ENCODE measurements around the gene SCAMP1. TPM values are rescaled to one million over a fixed set of nuclear protein-coding genes. Genes with fewer than 3 reads are reported as not detected.

Gene SCAMP1
- total RNA-seq, 1 donor from 2014 or later = 15.0 TPM

GRCh38 chr5:78335976-78336375, 24.4 kb upstream of the SCAMP1 start:
- Histone ChIP-seq H3K4me1 (no peaks in the 10 kb centered on the region), H3K27me3 (no peaks in the 10 kb centered on the region), H3K9me3 (peaks cover 0 to 11% of the 10 kb centered on the region in 2 donors), H3K36me3 (no peaks in the 10 kb centered on the region), H3K4me3 (no peak overlapping the region), H3K27ac (no peak overlapping the region)
- DNase-seq (ENCODE audit: low spot score in 2 of 2) = no peak
- intact Hi-C loops (cut with DNase I) = no loop called here
- TF ChIP-seq, protein P1, sequence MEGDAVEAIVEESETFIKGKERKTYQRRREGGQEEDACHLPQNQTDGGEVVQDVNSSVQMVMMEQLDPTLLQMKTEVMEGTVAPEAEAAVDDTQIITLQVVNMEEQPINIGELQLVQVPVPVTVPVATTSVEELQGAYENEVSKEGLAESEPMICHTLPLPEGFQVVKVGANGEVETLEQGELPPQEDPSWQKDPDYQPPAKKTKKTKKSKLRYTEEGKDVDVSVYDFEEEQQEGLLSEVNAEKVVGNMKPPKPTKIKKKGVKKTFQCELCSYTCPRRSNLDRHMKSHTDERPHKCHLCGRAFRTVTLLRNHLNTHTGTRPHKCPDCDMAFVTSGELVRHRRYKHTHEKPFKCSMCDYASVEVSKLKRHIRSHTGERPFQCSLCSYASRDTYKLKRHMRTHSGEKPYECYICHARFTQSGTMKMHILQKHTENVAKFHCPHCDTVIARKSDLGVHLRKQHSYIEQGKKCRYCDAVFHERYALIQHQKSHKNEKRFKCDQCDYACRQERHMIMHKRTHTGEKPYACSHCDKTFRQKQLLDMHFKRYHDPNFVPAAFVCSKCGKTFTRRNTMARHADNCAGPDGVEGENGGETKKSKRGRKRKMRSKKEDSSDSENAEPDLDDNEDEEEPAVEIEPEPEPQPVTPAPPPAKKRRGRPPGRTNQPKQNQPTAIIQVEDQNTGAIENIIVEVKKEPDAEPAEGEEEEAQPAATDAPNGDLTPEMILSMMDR (IDR thresholded peaks at IDR 0.05) = no peak

- TF ChIP-seq, protein P1 (IDR thresholded peaks at IDR 0.05) = no peak
- no peaks in the 10 kb centered on the region for H3K27me3 ChIP-seq
Observed at GRCh38 chr5:78336698-78337097, 23.7 kb upstream of the SCAMP1 start.

GRCh38 chr5:78339617-78340436, 20.6 kb upstream of the SCAMP1 start:
- Histone ChIP-seq H3K36me3 (no peaks in the 10 kb centered on the region), H3K4me1 (no peaks in the 10 kb centered on the region), H3K4me3 (no peak overlapping the region), H3K27ac (no peak overlapping the region), H3K27me3 (no peaks in the 10 kb centered on the region), H3K9me3 (peaks cover 0 to 11% of the 10 kb centered on the region in 2 donors)
- no peak for DNase-seq (ENCODE audit: low spot score in 2 of 2)
- intact Hi-C loops (cut with DNase I) = no loop called here
- TF ChIP-seq, protein P1 (IDR thresholded peaks at IDR 0.05) = no peak

More at GRCh38 chr5:78336698-78337097, 23.7 kb upstream of the SCAMP1 start:
- no peak overlapping the region for H3K27ac ChIP-seq
- peaks cover 0 to 11% of the 10 kb centered on the region in 2 donors for H3K9me3 ChIP-seq
- H3K4me1 ChIP-seq = no peaks in the 10 kb centered on the region
- intact Hi-C loops (cut with DNase I) = no loop called here
- no peak overlapping the region for H3K4me3 ChIP-seq
- no peaks in the 10 kb centered on the region for H3K36me3 ChIP-seq
- no peak for DNase-seq (ENCODE audit: low spot score in 2 of 2)

- TF ChIP-seq, protein P1 (IDR thresholded peaks at IDR 0.05) = no peak
- DNase-seq (ENCODE audit: low spot score in 2 of 2) = no peak
- Histone ChIP-seq H3K36me3 (no peaks in the 10 kb centered on the region), H3K27me3 (no peaks in the 10 kb centered on the region), H3K27ac (no peak overlapping the region), H3K4me1 (no peaks in the 10 kb centered on the region), H3K4me3 (no peak overlapping the region), H3K9me3 (peaks cover 0 to 11% of the 10 kb centered on the region in 2 donors)
- intact Hi-C loops (cut with DNase I) = no loop called here
Observed at GRCh38 chr5:78341440-78341839, 19.0 kb upstream of the SCAMP1 start.

GRCh38 chr5:78345485-78345884, 14.9 kb upstream of the SCAMP1 start:
- TF ChIP-seq, protein P1 (IDR thresholded peaks at IDR 0.05) = no peak
- Histone ChIP-seq H3K9me3 (no peaks in the 10 kb centered on the region), H3K27me3 (no peaks in the 10 kb centered on the region), H3K4me1 (no peaks in the 10 kb centered on the region), H3K4me3 (no peak overlapping the region), H3K27ac (no peak overlapping the region), H3K36me3 (no peaks in the 10 kb centered on the region)
- no peak for DNase-seq (ENCODE audit: low spot score in 2 of 2)
- intact Hi-C loops (cut with DNase I) = no loop called here

All from ascending aorta (tissue), 2 donors.